SK-N-MC (cell line): ENCODE measurements around the gene ZNF557.

Experiments
- DNase-seq: peaks from one replicate; pipeline ENCODE4 v3.0.0-alpha.2; 2011; ENCODE audit warnings: low read depth, low spot score
- H3K27ac ChIP-seq: fragments of 200-600 bp; sonication (generic); 2 replicates; pipeline ENCODE4 v1.5.1; 2016; ENCODE audit warnings: mixed run types
- H3K36me3 ChIP-seq: fragments of 200-600 bp; sonication (generic); 2 replicates; pipeline ENCODE4 v1.6.1; 2017; ENCODE audit warnings: antibody characterized with exemption, low read length, mixed read lengths; ENCODE audit not compliant: insufficient read depth
- H3K4me3 ChIP-seq: fragments of 200-600 bp; sonication (generic); 2 replicates; pipeline ENCODE4 v1.5.1; 2016
- H3K9ac ChIP-seq: fragments of 200-600 bp; sonication (generic); 2 replicates; pipeline ENCODE4 v1.8.0; 2017; ENCODE audit warnings: mixed run types, mixed read lengths; ENCODE audit not compliant: insufficient read length
- H3K9me3 ChIP-seq: fragments of 200-600 bp; sonication (generic); 2 replicates; pipeline ENCODE4 v1.6.1; 2017; ENCODE audit warnings: low read depth, mild to moderate bottlenecking, antibody characterized with exemption, low read length, moderate library complexity, mixed read lengths
- EZH2 ChIP-seq: fragments of 200-600 bp; sonication (generic); IDR thresholded peaks from one replicate; pipeline ENCODE4 v1.6.1; 2017; ENCODE audit warnings: antibody characterized with exemption
- FOXP2 ChIP-seq: optimal IDR thresholded peaks from 2 replicates; pipeline ENCODE3; 2011; ENCODE audit warnings: mild to moderate bottlenecking, moderate library complexity; ENCODE audit not compliant: insufficient read depth; ENCODE audit errors: extremely low read length, control extremely low read depth
- POLR2AphosphoS5 ChIP-seq: IDR thresholded peaks from 2 replicates; pipeline ENCODE4 v1.6.1; 2012; ENCODE audit warnings: mild to moderate bottlenecking, low read depth, low read length, borderline replicate concordance

ZNF557 gene

GRCh38 chr19:7122701-7123100 is 53.2 kb downstream of the ZNF557 start:
- TF ChIP-seq EZH2 (no peak), POLR2AphosphoS5 (no peak), FOXP2 (no peak)
- DNase-seq = no peak
- Histone ChIP-seq H3K27ac (no peak overlapping the region), H3K9ac (no peak overlapping the region), H3K9me3 (no peaks in the 10 kb centered on the region), H3K36me3 (peaks cover 41% of the 10 kb centered on the region), H3K4me3 (no peak overlapping the region)

- Histone ChIP-seq H3K9ac (no peak overlapping the region), H3K9me3 (no peaks in the 10 kb centered on the region), H3K36me3 (peaks cover 42% of the 10 kb centered on the region), H3K27ac (no peak overlapping the region), H3K4me3 (no peak overlapping the region)
- TF ChIP-seq POLR2AphosphoS5 (no peak), FOXP2 (no peak), EZH2 (no peak)
- no peak for DNase-seq
These were observed 55.3 kb downstream of the ZNF557 start for GRCh38 chr19:7124782-7125181.

- TF ChIP-seq FOXP2 = no peak
- H3K36me3 ChIP-seq = peaks cover 46% of the 10 kb centered on the region
These were observed 55.7 kb downstream of the ZNF557 start for GRCh38 chr19:7125221-7125620.

GRCh38 chr19:7126132-7126531 is 56.6 kb downstream of the ZNF557 start:
- Histone ChIP-seq H3K36me3 (peaks cover 45% of the 10 kb centered on the region), H3K9ac (no peak overlapping the region), H3K9me3 (no peaks in the 10 kb centered on the region), H3K27ac (no peak overlapping the region), H3K4me3 (no peak overlapping the region)
- no peak for DNase-seq
- TF ChIP-seq POLR2AphosphoS5 (no peak), EZH2 (no peak), FOXP2 (no peak)

More at GRCh38 chr19:7125221-7125620, 55.7 kb downstream of the ZNF557 start:
- DNase-seq = no peak
- Histone ChIP-seq H3K4me3 (no peak overlapping the region), H3K9ac (no peak overlapping the region), H3K9me3 (no peaks in the 10 kb centered on the region), H3K27ac (no peak overlapping the region)

GRCh38 chr19:7130043-7130442 is 60.5 kb downstream of the ZNF557 start:
- H3K4me3 ChIP-seq = no peak overlapping the region
- TF ChIP-seq FOXP2 = no peak
- TF ChIP-seq POLR2AphosphoS5 = no peak
- TF ChIP-seq EZH2 = no peak
- H3K9me3 ChIP-seq = no peaks in the 10 kb centered on the region
- H3K9ac ChIP-seq = no peak overlapping the region
- H3K27ac ChIP-seq = no peak overlapping the region
- H3K36me3 ChIP-seq = peaks cover 44% of the 10 kb centered on the region
- no peak for DNase-seq

GRCh38 chr19:7132054-7132453 is 62.6 kb downstream of the ZNF557 start:
- peaks cover 28% of the 10 kb centered on the region for H3K36me3 ChIP-seq
- no peak for DNase-seq
- TF ChIP-seq FOXP2 (no peak), EZH2 (no peak), POLR2AphosphoS5 (no peak)
- no peak overlapping the region for H3K9ac ChIP-seq
- H3K27ac ChIP-seq = no peak overlapping the region
- H3K4me3 ChIP-seq = no peak overlapping the region
- H3K9me3 ChIP-seq = no peaks in the 10 kb centered on the region

- TF ChIP-seq FOXP2 = no peak
- no peak for TF ChIP-seq EZH2
- TF ChIP-seq POLR2AphosphoS5 = no peak
- peaks cover 38% of the 10 kb centered on the region for H3K36me3 ChIP-seq
- no peak overlapping the region for H3K4me3 ChIP-seq
- DNase-seq = no peak
- H3K9ac ChIP-seq = no peak overlapping the region
- H3K27ac ChIP-seq = no peak overlapping the region
- no peaks in the 10 kb centered on the region for H3K9me3 ChIP-seq
These were observed 67.6 kb downstream of the ZNF557 start for GRCh38 chr19:7137120-7137519.
